ENCODE data around the gene PRKAG2.
"Not testable (repeated sequence)": the region's sequence is repeated elsewhere in the genome, so short reads cannot be mapped to it uniquely, and the experiment has no call there.

The PRKAG2 gene

GRCh38 chr7:151829707-151830106, 47.2 kb downstream of the PRKAG2 start:
- H3K4me1 ChIP-seq (ENCODE audit: insufficient read depth, low read length, poor library complexity, severe bottlenecking) = no peaks in the 10 kb centered on the region
- no peak overlapping the region for H3K9ac ChIP-seq (ENCODE audit: low read depth, low read length, poor library complexity, severe bottlenecking)
- no peak overlapping the region for H3K4me3 ChIP-seq (ENCODE audit: low read length, poor library complexity, severe bottlenecking)
- H3F3A ChIP-seq (ENCODE audit: low read depth) = no peaks in the 10 kb centered on the region
- no peak overlapping the region for H3K4me2 ChIP-seq (ENCODE audit: low read depth, low read length, poor library complexity, severe bottlenecking)
- no peaks in the 10 kb centered on the region for H3K27me3 ChIP-seq (ENCODE audit: insufficient read depth, low read length, poor library complexity, severe bottlenecking)
- no peaks in the 10 kb centered on the region for H3K36me3 ChIP-seq (ENCODE audit: insufficient read depth, low read length)
- TF ChIP-seq EZH2phosphoT487 (IDR thresholded peaks at IDR 0.05; ENCODE audit: borderline replicate concordance) = no peak
- no peak for TF ChIP-seq CTCF (conservative IDR thresholded peaks at IDR 0.05; ENCODE audit: low read length)
- H3K9me2 ChIP-seq (replicated peaks; ENCODE audit: low read depth, low read length) = no peaks in the 10 kb centered on the region
- H2AFZ ChIP-seq (ENCODE audit: low read length) = no peak overlapping the region
- no peaks in the 10 kb centered on the region for H3K79me2 ChIP-seq (ENCODE audit: insufficient read depth, low read length)
- H4K20me1 ChIP-seq (ENCODE audit: insufficient read depth, low read length, poor library complexity, severe bottlenecking) = no peaks in the 10 kb centered on the region
- no peaks in the 10 kb centered on the region for H3K9me3 ChIP-seq (ENCODE audit: insufficient read depth, low read depth, low read length)

GRCh38 chr7:151827620-151828019, 49.3 kb downstream of the PRKAG2 start:
- H3K9me3 ChIP-seq (ENCODE audit: insufficient read depth, low read depth, low read length) = no peaks in the 10 kb centered on the region
- no peak overlapping the region for H3K4me3 ChIP-seq (ENCODE audit: low read length, poor library complexity, severe bottlenecking)
- no peak overlapping the region for H3K9ac ChIP-seq (ENCODE audit: low read depth, low read length, poor library complexity, severe bottlenecking)
- H3K79me2 ChIP-seq (ENCODE audit: insufficient read depth, low read length) = no peaks in the 10 kb centered on the region
- no peaks in the 10 kb centered on the region for H3K36me3 ChIP-seq (ENCODE audit: insufficient read depth, low read length)
- H3K9me2 ChIP-seq (replicated peaks; ENCODE audit: low read depth, low read length) = no peaks in the 10 kb centered on the region
- no peaks in the 10 kb centered on the region for H3K27me3 ChIP-seq (ENCODE audit: insufficient read depth, low read length, poor library complexity, severe bottlenecking)
- no peaks in the 10 kb centered on the region for H3K4me1 ChIP-seq (ENCODE audit: insufficient read depth, low read length, poor library complexity, severe bottlenecking)
- no peaks in the 10 kb centered on the region for H3F3A ChIP-seq (ENCODE audit: low read depth)
- no peaks in the 10 kb centered on the region for H4K20me1 ChIP-seq (ENCODE audit: insufficient read depth, low read length, poor library complexity, severe bottlenecking)
- TF ChIP-seq EZH2phosphoT487 (IDR thresholded peaks at IDR 0.05; ENCODE audit: borderline replicate concordance) (no peak), CTCF (conservative IDR thresholded peaks at IDR 0.05; ENCODE audit: low read length) (no peak)
- no peak overlapping the region for H3K4me2 ChIP-seq (ENCODE audit: low read depth, low read length, poor library complexity, severe bottlenecking)
- H2AFZ ChIP-seq (ENCODE audit: low read length) = no peak overlapping the region

GRCh38 chr7:151826316-151826715, 50.6 kb downstream of the PRKAG2 start:
- not testable (repeated sequence) for H3K4me2 ChIP-seq (ENCODE audit: low read depth, low read length, poor library complexity, severe bottlenecking); H3K4me3 ChIP-seq (ENCODE audit: low read length, poor library complexity, severe bottlenecking); H2AFZ ChIP-seq (ENCODE audit: low read length); H3K9me3 ChIP-seq (ENCODE audit: insufficient read depth, low read depth, low read length); H3F3A ChIP-seq (ENCODE audit: low read depth); H3K27me3 ChIP-seq (ENCODE audit: insufficient read depth, low read length, poor library complexity, severe bottlenecking); H3K9me2 ChIP-seq (replicated peaks; ENCODE audit: low read depth, low read length); H3K36me3 ChIP-seq (ENCODE audit: insufficient read depth, low read length); H3K4me1 ChIP-seq (ENCODE audit: insufficient read depth, low read length, poor library complexity, severe bottlenecking); H3K79me2 ChIP-seq (ENCODE audit: insufficient read depth, low read length); H3K9ac ChIP-seq (ENCODE audit: low read depth, low read length, poor library complexity, severe bottlenecking); H4K20me1 ChIP-seq (ENCODE audit: insufficient read depth, low read length, poor library complexity, severe bottlenecking)

- Histone ChIP-seq H3K9me2 (replicated peaks; ENCODE audit: low read depth, low read length) (no peaks in the 10 kb centered on the region), H3K4me3 (ENCODE audit: low read length, poor library complexity, severe bottlenecking) (no peak overlapping the region), H3F3A (ENCODE audit: low read depth) (no peaks in the 10 kb centered on the region), H2AFZ (ENCODE audit: low read length) (no peak overlapping the region), H3K4me1 (ENCODE audit: insufficient read depth, low read length, poor library complexity, severe bottlenecking) (no peaks in the 10 kb centered on the region), H3K4me2 (ENCODE audit: low read depth, low read length, poor library complexity, severe bottlenecking) (no peak overlapping the region), H3K79me2 (ENCODE audit: insufficient read depth, low read length) (no peaks in the 10 kb centered on the region), H3K9me3 (ENCODE audit: insufficient read depth, low read depth, low read length) (no peaks in the 10 kb centered on the region), H3K9ac (ENCODE audit: low read depth, low read length, poor library complexity, severe bottlenecking) (no peak overlapping the region), H4K20me1 (ENCODE audit: insufficient read depth, low read length, poor library complexity, severe bottlenecking) (no peaks in the 10 kb centered on the region), H3K27me3 (ENCODE audit: insufficient read depth, low read length, poor library complexity, severe bottlenecking) (no peaks in the 10 kb centered on the region), H3K36me3 (ENCODE audit: insufficient read depth, low read length) (no peaks in the 10 kb centered on the region)
- TF ChIP-seq CTCF (conservative IDR thresholded peaks at IDR 0.05; ENCODE audit: low read length) (no peak), EZH2phosphoT487 (IDR thresholded peaks at IDR 0.05; ENCODE audit: borderline replicate concordance) (no peak)
Measured at GRCh38 chr7:151825721-151826120, 51.2 kb downstream of the PRKAG2 start.
